GM19238 (cell line): Measurements from ENCODE around the gene CBLB.
"Not testable (repeated sequence)": the region's sequence is repeated elsewhere in the genome, so short reads cannot be mapped to it uniquely, and the experiment has no call there.

ENCODE experiments used
- DNase-seq: peaks from one replicate; pipeline ENCODE4 v3.0.0; 2011; ENCODE audit warnings: low spot score; ENCODE audit not compliant: insufficient read length

Gene CBLB

DNA sequence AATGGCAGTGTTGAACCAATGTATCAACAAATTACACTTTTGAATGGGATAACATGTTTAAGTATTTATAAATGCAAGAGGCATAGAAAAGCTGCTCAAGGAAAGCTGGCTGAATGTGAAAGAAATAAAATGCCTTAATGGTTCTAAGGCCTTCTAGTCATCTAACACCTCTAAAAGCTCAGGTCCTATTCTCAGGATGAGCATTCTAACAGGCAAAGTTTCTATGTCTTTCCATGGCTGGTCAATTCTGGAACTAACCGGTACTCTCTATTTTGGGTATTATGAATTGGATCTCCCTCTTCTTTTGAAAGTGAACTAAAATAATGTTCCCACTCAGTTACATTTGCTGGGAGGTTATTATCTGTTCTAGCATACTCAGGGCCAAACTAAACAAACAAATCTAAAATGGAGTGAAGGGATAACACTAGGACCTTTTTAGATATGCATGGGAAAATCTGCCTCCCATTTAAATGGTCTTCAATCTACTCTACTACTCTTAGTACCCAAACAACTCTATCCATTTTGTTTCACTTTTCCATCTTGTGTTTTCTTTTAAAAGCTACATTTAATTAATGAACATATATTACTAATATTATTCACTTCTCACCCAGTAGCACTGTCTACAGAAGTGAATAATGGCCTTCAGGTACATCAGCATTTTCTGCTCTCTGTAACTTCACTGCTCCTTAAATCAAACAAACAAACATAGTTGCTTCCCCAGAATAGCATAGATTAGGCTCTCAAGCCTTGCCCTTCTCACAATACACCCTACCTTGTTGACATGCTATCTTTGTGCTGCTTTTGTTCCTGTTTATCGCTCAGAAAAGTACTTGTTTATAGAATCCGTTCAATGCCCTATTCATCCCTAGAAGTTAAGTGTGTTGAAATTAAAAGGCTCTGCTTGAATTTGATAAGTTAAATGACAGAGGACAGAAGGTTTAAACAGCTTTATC is 46.4 kb downstream of the CBLB start:
- no peak for DNase-seq

DNA sequence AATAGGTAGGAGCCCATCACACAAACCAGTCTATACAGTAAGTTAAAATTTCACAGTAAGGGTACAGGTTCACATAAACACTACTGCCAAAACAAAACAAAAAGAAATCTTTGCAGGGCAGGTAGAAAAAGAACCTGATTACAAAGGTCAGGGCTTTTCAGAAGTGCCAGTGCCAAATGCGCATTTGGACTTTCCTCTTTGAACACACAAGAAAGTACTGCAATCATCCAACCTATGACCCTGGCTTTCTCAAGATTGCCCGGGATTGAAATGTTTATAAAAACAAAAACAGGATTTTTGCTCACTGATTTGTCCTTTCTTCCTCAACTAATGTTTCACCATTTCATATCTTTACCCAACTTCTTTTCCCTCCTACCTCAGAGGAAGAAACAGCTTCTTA is 47.4 kb downstream of the CBLB start:
- DNase-seq = no peak

DNA sequence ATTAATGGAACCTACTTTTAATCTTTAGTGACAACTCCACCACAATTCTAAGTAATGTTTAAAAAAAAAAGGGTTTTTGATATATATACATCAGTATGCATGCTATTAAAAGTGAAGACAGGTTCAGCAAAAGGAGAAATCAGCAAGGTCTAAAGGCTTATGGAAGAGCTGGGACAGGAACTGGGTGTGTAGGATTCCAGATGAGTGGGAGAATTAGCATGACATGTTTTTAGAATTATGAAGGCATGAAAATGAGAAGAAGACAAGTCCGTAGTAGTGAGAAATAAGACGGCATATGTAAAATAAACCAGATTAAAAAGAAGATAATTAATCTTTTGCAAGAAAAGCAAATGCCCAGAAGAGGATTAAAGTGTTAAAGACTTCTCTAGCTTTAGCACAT is 52.0 kb downstream of the CBLB start:
- no peak for DNase-seq

DNA sequence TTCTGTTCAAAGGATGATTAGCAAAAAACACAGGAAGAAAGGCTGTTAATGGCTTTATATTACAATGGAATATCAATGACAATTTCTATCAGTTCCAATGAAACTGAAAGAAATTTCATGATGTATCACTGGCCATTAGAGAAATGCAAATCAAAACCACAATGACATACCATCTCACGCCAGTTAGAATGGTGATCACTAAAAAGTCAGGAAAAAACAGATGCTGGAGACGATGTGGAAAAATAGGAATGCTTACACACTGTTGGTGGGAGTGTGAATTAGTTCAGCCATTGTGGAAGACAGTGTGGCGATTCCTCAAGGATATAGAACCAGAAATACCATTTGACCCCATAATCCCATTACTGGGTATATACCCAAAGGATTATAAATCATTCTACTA is 53.5 kb downstream of the CBLB start:
- DNase-seq = not testable (repeated sequence)

DNA sequence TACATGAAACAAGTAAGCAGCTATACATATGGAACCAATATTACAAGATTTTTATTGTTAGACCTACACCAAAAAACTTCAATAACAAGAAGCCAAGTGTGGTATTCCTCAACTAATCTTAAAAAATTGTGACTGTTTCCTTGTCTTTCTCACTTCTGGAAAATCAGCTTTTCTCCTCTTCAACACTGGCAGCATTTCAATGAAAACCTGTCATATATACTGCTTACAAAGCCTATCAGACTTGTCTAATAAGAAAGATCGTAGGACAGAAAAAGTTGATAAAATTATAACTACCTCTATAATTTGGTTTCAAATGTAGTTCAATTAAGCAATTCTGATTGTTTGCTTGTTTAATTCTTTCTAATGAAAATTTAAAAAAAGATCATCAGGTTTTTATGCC is 55.1 kb downstream of the CBLB start:
- DNase-seq = no peak

DNA sequence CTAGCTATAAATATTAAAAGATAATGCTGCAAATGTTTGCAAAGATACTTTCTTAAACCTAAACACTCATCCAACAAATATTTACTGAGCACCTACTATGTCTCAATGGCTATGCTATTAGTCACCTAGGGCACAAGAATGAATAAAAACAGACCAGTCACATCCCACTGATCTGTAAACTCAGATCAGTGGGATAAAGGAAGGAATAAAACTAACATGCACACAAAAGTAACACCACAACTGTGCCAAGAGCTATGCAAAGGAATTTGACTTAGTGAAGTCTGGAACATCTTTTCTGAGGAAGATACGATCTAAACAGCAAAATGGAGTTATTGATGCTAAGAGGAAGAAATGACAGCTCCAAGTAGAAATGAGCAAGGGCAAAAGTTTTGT is 56.6 kb downstream of the CBLB start:
- no peak for DNase-seq

DNA sequence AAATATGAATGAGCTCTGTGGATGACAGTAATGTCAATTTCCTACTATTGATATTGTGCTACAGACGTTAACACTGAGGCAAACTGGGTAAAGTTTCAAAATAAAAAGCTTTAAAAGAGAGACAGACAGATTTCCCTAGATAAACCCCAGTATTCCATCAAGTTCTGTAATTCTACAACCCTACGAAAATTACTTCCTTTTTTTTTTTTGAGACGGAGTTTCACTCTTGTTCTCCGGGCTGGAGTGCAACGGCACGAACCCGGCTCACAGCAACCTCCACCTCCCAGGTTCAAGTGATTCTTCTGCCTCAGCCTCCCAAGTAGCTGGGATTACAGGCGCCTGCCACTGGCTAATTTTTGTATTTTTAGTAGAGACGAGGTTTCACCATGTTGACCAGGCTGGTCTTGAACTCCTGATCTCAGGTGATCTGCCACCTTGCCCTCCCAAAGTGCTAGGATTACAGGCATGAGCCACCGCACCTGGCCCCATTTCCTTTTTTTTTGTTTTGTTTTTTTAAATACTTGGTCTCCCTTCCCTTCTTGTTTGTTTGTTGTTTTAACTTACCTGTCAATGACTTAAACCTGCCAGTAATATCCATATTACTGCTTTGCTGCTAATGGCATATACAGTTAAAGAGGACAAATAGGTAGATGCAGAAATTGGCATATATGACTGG is 57.2 kb downstream of the CBLB start:
- DNase-seq = no peak

DNA sequence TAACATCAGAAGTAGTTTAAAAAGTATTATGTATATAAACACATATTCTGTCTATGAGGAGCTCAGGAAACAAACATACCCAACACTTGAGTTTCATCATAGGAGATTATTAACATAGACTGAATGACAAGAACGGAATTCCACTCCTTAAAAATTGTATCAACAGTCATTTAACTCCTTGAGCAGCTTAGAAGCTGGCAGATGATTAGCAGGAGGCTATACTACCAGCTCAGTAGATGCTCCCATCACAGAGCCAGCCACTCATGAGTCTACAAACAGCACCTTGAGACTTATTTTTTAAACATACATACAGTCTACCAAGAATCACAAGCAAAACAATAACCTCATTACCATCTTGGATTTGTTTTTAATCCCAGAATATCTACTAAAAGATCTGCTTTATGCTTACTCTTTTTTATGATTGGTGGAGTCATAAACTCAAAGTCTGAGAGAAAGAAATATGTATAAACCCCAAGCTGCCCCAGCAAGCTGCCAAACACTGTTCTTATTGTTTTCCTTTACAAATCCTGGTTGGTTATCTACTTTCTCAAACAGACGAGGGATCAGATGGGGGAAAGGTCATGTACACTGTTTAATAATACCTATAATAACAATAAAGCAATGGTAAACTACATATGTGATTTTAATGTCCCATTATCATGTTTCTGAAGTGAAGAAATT is 59.5 kb downstream of the CBLB start:
- no peak for DNase-seq

DNA sequence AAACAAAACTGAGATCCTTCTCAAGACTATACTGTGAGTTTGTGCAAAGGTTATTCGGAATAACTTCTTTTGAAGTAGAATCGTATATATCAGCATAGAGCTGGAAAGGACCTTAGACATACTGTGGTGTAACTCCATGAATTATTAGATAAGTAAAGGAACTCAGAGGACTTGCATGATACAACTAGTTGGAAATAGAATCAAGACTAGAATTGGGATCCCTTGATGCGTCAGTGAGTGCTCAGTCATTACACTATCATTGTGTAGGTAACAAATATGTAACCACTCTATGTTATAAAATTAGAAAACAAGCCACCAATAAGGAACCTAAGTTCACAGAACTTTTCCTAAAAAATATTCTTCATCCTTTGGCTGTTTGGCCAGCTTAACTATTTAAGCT is 61.1 kb downstream of the CBLB start:
- no peak for DNase-seq

DNA sequence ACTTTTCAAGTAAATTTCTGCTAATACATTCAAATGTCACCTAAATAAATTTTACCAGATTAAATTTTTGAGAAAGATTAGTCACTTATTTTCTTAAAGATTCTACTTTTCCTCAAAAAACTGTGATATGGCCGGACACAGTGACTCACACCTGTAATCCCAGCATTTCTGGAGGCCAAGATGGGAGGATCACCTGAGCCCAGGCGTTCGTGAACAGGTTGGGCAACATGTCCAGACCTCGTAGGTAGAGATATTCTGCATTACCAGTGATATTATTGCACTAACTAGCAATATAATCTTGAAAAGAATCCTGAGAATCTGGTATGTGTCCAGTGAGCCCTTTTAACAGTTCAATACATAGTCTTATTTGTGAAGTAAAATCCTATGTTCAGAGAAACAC is 61.7 kb downstream of the CBLB start:
- DNase-seq = no peak

DNA sequence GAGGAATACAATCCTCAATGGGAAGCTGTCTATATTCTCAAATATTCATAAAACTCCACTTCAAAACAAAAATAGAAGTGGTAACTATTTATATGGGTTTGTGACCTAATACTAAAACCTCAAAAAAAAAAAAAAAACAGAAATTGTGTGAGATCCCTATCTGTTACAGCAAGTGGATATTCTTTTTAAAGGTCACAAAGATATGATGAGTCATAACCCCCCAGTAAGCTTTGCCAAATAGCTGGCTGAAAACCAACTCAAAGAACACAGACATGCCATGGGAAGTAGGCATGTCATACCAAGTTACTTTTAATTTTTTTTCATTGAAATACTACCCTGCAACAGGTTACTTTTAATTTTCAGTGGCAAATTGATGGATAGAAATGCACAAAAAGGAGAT is 62.5 kb downstream of the CBLB start:
- DNase-seq = no peak

DNA sequence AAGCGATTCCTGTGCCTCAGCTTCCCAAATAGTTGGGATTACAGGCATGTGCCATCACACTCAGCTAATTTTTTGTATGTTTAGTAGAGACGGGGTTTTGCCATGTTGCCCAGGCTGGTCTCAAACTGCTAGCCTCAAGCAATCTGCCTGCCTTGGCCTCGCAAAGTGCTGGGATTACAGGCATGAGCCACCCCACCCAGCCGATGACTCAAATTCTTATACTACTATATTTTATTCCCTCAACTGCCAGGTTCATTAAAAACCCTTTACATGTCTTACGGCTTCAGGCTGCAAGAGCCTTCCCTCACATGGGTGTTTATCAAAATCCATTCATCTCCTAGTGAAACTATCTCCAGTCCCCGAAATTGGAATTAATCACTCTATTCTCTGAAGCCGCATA is 63.4 kb downstream of the CBLB start:
- DNase-seq = no peak

DNA sequence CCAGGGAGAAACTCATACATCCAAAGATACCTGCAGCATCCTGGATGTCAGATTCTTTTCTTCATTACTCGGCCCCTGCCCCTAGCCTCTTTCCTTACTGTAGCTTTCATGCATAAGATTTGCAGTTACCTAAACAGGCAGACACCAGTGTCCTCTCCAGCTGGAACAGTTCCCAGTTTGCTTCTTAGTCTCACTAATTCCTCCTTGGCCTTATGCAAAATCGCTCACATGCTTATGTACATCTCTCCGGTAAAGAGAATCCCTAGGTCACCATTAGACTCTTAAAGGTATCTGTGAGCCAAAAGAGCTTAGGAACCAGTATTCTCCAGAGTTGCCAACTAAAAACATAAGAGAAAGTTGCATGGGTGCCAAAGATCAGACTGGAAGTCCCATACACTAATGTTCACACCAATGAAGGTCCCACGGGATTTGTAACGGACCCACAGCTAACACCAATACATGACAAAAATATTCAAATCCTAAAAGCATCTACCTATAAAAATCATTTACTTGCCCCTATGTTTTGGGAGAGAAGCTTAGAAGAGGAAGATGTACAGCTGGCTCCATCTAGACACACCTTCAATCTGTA is 66.6 kb downstream of the CBLB start:
- no peak for DNase-seq

DNA sequence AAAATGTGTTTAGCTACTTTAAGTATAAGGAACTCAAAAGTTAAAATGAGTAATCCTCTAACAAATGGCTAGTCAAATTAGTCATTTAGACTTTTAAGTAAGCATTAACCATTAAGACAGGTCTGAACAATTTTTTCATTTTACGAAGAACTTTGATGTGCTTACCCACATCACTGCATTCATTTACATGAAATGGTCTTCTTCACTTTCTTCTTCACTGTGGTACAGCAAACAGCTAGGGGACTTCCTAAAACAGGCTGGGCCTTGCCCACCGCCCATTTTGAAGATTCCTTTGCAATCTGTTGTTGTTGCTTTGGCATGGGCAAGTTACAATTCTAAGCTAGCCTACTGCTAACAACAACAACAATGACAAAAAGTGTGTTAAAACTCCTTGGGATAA is 67.4 kb downstream of the CBLB start:
- no peak for DNase-seq

DNA sequence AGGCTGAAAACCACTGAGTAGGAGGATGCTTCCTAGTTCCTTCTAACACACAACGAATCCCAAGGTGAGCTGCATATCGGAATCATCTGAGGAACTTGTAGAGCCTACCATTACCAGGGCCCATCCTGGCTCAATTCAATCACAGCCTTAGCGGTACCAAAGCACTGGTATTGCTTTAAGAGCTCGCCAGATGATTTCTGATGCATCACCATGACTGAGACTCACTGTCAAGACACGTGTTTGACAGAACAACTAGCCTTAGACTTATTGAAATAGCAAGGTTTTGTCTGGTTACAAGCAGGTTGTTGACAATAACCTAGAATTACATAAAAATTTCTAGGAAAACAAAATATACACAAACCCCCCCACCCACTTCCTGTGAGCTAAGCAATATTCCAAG is 68.5 kb downstream of the CBLB start:
- no peak for DNase-seq

DNA sequence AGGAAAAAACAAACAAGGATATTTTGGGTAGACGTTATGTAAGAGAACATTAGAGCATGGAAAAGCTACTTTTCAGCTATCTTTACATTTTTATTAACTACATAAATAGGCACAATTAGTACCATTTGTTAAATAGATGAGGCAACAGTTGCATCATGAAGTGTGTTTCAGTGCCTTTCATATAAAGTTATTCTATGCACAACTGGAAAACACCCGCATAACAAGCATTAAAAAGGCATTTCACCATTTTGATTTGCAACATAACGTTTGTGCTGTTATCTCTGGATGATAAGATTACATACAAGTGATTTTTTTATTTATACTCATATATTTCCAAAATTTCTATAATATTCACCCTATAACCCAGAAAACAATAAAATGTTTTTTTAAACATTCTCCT is 69.5 kb downstream of the CBLB start:
- no peak for DNase-seq

DNA sequence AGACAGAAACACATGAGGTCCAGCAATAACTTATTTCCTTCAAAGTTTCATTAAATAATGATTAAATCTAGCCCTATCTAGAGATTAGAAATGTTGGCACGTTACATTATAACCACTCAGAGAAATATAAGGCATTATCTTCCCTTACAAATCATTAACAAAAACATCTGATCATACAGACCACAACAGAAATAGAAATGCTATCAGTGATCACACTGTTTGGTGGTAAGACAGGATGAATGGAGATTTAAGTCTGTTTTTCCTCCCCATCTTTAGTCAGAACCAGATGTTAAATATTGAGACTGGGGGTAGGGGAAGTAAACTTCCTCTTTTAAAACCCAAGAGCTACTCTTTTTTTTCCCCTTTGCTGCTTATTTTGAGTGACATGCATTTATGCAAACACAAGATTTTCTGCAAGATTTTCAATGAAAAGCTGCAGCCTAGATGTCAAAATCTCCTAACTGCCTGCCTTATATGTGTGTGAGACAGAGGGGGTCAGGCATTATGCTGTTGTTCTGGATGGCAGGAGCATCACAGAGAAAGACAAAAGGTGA is 70.4 kb downstream of the CBLB start:
- DNase-seq = no peak

DNA sequence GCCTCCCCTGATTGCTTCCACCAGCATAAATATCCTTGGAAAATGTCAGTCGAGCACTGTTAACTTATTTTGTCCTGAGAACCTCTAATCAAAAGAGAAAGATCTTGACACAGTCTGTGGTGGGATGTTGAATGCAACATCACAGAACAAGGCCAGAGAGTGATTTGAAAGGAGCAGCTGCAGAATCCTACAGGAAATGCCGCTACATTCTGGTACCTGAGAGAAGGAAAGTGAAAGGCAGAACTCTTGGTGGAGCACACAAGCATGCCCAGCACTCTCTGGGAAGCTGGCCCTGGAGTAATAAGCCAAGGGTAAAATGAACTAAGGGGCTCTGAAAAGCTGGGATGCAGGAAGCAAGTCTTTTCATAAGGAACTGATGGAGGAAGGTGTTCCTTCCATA is 75.8 kb downstream of the CBLB start:
- no peak for DNase-seq

DNA sequence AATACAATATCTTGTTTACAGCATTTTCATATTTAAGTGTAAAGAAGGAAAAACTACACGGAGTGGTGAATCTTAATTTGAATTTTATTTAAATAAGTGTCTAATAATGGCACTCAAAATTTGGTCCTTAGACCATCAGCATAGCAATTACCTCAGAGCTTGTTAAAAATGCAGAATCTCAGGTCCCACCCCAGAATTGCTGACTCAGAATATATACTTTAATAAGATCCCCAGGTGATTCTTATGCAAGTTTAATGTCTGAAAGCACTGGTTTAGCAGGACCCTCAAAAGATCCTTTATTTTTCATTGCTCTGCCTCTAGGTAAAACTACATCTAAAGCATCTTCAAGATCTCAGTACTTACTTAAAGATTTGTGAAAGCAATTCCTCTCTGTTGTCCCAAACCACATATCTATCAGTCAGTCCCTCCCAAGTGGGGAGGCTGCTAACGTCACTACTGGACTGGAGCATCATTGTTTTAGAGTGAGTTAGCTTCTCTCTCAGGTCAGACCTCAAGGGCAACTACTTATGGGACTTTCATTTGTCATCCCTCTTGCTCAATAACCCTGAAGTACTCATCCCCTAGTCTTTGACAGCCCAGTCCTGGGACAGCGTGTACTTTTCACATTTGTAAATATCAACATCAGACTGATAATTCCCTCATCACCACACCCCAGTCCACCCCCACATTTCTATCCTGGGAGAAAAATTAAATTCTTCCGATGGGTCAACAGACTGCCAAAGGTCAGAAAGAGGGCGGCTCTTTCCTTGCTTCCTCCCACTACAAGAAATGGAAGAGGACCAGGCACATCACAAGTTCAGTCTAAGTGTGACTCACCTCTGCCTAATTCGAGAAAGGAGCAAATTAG is 76.7 kb downstream of the CBLB start:
- DNase-seq = no peak

DNA sequence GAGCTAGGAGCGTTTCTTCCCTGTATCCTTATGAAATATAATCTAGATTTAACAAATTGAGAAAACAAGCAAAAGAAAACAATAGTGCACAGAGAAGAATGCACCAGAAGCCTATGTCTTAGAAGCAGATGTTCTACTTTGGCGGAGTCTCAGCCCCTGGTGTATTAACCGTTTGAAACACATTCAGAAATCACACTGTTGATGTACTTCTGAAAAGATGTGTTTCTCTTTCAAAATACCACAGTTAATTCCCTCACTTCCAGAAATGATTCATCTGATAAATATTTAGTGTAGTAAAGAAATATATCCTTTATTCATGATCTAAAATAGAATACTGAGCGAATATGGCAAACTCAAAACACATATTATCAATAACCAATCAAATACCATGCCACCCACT is 77.7 kb downstream of the CBLB start:
- DNase-seq = no peak

DNA sequence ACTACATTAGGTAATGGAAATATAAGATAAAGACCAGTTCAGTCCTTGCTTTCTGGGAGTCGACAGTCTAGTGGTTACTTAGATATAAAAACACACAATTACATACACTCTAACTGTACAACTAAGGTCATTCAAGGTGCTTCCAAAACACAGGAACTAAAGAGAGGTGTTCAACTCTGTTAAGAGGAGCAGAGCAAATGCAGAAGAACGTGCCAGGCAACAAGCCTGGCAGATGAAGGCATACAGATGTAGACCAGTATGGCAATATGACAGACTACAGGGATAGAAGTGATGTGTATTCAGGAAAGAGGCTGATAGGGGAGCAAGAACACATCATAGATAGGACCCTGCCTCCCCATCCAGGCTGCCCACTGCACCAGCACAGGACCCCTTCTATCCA is 78.3 kb downstream of the CBLB start:
- DNase-seq = no peak
